NCI-H2171 treated with DMSO at 0.1 percent for 48 hours (cell line): ENCODE measurements around the gene LCOR.

ENCODE experiments used
- DNase-seq: peaks from one replicate; lab custom pipeline; 2025; lab: John Stamatoyannopoulos, UW

Gene LCOR

DNA sequence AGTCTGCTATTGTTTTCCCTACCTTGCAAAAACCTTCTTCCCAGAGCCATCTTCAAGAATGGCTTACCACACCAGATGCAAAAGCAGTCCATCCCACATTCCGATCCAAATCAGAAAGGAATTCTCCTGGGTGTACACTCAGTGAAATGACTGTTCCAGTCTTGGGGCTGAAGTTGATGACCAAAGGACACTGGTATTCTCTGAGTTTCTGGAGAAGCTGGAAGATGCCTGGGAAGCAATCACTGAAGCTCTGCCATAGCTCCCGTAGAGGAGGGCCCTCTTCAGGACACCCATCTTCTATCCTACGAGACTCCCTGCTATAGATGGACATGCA lies 155.7 kb downstream of the LCOR start:
- DNase-seq: no peak

DNA sequence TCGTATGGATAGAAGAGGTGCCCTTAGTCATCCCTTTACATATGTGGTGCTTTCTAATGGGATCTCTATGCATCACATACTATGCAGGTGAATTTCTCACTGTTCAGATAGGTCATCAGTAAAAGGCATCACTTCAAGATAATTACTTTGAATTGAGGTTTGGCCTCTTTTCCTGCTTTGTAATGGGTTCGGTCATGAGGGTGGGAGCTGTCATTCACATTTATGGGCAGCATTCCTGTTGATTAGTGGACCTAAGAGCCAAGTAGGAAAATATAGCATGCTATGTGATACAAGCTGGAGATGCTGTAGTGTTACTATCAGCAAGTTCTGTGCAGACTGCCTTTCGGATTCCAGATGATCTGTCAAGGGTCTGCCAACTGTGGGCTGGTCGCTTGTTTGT lies 156.3 kb downstream of the LCOR start:
- no peak for DNase-seq

DNA sequence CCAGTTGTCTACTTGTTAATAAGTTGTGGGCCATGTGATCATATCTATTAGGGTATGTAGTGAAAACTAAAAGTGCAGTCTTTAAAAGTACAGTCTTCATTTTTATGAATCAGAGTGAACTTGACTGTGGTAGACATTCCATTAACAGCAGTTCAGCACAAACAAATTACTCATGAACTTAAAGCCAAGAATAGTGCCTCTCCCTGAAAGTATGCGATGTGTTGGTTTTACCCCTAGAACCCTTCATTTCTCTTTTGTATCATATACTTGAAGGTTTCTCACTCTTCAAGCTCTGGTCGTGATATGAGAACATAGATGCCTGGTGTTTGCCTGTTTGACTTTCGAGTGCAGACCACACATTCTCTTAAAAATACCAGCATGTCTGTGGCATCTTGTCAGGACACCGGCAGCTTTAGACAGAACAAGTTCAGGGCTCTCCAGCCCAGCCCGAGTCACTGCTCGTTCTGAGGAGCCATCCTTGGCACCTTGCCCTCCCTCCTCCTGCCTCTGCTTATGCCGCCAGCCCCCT lies 159.3 kb downstream of the LCOR start:
- DNase-seq: no peak

GRCh38 chr10:96992721-96993120 lies 160.6 kb downstream of the LCOR start:
- DNase-seq: no peak

GRCh38 chr10:96995851-96996250 lies 163.8 kb downstream of the LCOR start:
- no peak for DNase-seq

- DNase-seq: no peak
Observed at GRCh38 chr10:96996275-96996965, 164.3 kb downstream of the LCOR start.

DNA sequence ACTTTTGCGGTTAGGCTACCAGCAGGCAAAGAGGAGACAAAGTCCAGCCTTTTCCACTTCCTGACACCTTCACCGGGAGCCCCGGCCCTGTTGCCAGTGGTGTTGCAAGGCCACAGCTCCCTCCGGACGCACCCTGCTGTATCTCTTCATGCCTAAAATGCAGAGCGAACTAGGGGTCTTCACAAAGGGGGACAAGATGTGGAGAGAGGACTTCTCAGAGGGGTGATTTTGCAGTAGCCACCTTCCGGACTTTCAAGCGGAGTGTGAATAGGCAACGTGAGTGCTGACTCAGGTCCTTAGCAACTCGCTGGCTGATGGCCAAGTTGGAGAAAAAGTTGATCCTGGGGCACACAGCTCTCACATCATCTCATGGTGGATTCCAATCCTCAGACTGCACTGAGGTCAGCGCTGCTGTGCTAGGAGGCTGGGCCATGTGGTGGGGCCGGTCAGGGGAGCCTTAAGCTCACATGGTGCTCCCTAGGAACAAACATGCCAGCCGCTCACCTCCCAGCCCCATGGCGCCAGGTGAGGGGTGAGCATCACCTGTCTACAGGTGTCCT lies 166.3 kb downstream of the LCOR start:
- DNase-seq: no peak

DNA sequence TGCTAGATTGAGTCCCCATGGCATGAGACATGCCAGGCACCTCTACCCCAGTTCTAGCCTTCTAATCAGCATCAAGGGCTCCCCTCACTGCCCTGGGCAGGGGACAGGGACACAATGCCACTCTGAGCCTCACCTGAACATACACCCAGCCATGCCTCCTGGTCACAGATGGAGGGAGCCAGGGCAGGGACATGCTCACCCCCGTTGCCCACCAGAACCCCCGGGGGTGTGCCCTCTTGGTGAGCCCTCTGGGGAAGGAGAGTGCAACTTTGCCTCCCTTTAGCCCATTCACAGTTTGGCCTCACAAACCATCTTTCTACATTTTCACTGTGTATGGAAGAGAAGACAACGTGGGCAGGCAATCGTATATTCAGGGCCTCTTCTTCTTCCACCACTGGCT lies 167.2 kb downstream of the LCOR start:
- no peak for DNase-seq

DNA sequence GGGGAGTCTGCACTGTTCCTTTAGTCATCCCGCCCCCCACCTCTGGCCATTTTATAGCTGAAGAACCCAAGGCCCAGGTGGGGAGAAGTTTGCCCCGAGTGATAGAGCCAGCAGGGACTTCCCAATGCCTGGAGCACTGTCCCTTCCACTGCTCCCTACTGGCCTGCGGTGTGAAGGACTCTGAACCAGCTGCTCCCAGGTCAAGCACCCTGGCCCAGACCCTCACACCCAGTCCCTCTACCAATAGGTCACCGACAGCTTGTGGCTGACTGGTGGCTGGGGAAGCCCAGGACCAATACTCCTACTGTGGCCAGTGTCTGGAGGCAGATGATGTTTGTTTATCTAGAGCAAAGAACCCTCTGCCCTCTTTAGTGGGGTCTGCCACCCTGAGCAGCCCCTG lies 167.9 kb downstream of the LCOR start:
- DNase-seq: no peak

- no peak for DNase-seq
Observed at GRCh38 chr10:97000487-97001182, 168.5 kb downstream of the LCOR start.

GRCh38 chr10:97001183-97001991 lies 169.3 kb downstream of the LCOR start:
- DNase-seq: no peak

DNA sequence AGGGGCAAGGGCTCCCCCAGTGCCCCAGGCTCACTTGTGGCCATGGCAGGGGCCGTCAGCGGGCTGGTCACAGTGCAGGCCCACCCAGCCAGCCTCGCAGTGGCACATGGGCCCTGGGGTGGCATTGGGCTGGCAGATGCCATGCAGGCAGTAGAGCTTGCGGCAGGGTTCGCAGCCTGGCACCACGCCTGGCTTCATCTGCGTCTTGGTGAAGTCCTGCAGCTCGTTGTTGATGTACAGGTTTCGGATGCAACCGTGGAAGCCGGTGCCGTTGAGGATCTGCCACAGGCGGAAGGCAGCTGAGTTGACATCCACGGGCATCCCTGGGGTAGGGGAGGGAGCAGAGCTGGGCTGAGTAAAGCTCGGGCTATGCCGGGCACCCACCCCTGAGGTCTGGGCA lies 170.6 kb downstream of the LCOR start:
- no peak for DNase-seq

DNA sequence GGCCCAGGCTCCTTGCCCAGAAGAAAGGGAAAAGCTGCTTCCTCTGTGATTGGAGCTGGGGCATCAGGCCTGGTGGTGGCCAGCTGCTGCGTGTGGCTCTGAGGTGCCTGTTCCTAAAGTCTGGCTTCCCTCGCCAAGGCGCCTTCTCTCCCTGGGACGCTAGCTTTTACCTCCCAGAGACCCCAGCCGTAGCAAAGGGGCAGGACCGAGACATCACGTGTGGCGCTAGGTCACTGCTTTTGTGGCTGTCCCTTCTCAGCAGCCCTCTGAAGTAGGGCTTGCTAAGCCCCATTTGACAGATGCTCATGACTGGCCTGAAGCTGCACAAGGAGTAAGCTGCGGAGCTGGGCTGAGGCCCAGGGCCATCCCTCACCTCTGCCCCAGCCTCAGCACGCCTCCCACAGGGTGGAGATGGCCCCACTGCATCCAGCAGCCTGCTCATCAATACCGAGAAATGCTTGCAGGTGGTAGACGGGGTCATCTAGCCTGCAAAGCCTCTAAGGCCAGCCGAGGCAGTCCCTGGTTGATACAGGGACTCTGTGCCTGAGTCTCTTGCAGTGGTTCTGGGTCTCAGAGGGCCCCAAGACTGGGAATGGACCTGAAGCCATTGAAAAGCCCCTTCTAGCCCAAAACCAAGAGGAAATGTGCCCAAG lies 171.2 kb downstream of the LCOR start:
- no peak for DNase-seq

DNA sequence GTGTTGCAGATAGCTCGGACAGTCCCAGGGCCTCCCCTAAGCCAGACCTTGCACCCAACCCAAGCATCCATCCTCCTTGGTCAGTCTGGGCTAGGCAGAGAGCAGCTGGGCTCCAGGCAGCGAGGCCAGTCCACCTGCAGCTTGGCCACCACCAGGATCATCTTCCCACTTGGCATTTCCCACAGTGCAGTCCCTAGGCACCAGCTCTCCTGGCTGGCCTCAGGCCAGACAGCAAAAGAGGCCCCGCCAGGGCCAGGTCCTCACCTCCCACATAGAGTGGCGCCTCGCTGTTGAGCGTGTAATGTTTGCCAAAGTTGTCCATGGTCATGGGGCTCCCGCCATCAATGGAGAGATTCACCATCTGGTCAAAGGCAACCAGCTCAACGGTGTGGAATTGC lies 171.7 kb downstream of the LCOR start:
- DNase-seq: no peak

DNA sequence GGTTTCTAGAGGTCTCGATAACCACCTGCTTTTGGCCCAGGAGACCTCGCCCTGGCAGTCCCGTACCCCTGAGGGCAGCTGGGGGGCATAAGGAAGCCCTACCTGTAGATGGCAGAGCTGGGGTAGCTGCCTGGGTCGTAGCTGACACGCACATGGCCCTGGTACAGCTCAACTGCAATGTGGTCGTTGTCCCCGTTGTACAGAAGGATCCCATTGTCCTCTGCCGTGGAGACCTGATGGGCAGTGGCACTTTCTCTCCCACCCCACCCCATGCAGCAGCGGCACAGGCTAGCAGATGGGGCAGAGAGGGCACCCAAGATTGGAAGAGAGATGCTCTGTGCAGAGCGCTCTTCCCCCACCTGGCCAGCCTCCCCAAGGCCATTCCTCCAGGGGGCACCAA lies 172.5 kb downstream of the LCOR start:
- no peak for DNase-seq

DNA sequence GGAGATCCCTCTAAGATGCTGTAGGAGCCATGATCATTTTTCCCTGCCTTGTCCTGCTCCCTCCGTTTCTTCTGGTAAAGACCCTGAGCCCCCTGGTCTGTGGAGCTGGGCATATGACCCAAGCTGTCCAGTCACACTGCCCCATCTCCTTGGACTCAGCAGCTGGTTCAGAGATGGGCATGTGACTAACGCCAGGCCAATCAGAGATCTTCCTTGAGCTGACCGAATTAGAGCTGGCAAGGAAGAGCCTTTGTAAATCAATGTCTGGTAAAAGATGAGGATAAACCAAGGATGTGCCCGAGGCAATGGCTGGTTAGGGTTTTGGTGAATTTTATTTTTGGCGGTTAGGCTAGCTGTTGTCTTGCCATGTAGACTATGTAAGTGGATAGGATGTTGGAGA lies 173.3 kb downstream of the LCOR start:
- no peak for DNase-seq

DNA sequence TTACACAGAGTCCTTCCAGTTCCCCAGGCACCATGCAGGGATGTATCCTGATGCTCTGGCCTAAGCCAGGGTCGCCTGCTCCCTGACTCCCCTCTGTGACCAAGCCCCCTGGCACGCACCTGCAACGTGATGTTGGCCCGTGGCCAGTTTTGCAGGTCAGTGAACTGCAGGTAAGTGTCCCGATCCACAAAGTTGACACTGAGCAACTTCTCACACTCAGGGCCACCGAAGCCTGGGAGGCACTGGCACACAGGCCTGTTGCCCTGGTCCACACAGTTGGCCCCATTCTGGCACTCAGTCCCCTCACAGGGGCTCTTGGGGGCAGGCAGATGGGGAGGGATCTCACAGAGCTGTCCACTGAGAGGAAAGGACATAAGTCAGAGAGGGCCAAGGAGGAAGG lies 174.3 kb downstream of the LCOR start:
- no peak for DNase-seq

GRCh38 chr10:97007417-97007816 lies 175.3 kb downstream of the LCOR start:
- no peak for DNase-seq

DNA sequence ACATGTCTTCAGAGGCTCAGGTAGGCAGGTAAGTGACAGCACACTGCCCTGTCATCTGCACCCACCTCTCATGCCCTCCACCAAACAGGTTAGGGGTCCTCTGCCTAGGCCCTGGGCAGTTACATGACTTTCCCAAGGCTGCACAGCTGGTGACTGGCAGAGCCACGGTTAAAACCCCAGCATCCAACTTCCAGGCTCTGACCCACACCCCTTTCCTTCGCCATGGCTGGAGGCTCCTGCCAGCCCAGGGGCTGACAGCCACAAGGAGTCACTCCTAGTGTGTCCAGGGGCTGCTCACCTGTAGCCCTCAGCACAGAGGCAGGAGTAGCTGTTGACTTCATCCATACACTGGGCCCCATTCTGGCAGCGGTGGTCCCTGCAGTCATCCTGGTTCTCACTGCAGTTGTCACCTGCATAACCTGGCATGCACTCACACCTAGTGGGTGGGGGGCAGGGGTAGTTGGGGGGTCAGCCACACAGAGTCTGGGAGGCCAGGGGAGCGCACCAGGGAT lies 178.7 kb downstream of the LCOR start:
- DNase-seq: no peak

- DNase-seq: no peak
Observed at GRCh38 chr10:97011397-97011796, 179.3 kb downstream of the LCOR start.

DNA sequence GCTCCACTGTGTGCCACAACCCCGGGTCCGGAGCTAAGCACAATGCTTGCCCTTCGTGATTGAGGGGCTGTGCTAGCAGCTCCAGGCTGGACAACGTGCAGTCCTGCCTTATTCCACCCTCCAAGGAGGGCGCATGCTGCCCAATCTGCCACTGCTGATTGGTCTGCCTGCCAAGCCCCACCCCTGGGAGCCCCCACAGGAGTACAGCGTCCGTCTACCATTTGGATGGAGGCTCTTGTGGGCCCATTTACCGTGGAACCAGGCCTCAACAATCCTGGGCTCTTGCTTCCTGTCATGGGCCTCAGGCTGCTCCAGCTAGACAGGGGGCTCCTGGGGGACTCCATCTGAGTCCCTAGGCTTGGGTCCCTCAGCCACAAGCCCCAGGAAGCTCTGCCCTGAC lies 180.4 kb downstream of the LCOR start:
- no peak for DNase-seq

DNA sequence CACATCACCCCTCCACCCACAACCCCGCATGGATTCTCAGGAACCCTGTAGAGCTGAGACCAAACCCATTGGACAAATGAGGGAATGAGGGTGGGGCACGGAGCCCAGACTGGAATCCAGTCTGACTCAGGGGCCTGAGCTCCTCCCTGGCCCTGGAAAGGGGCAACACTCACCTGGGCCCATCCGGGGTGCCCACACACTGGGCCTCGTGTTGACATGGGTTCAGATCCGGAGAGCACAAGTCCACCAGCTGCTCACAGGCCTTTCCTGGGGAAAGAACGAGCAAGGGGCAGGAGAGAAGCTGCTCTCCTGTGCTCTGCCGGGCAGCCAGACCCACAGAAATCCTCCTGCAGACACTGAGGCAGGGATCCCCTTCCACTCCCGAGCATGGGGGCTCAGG lies 181.5 kb downstream of the LCOR start:
- no peak for DNase-seq
